K562 (cell line): ENCODE results near the gene ZNF33A. TPM values are rescaled to one million over a fixed set of nuclear protein-coding genes. Genes with fewer than 3 reads are reported as not detected.

ENCODE experiments used
- CCNT2 ChIP-seq: IDR thresholded peaks from 2 replicates; pipeline ENCODE4 v1.6.1; 2011; ENCODE audit warnings: borderline replicate concordance, low read depth, mild to moderate bottlenecking, moderate library complexity, mixed read lengths, low read length; ENCODE audit not compliant: insufficient read length; ENCODE audit errors: extremely low read depth
- DNMT1 ChIP-seq: fragments of 450-650 bp; IDR thresholded peaks from 2 replicates; pipeline ENCODE4 v1.6.1; 2016; ENCODE audit warnings: antibody characterized with exemption, mild to moderate bottlenecking
- FOXJ2 ChIP-seq: fragments of 200-800 bp; sonication (Bioruptor generic); IDR thresholded peaks from 2 replicates; pipeline ENCODE4 v1.6.1; 2016; ENCODE audit warnings: missing genetic modification characterization, missing compliant biosample characterization
- KAT8 ChIP-seq: fragments of 450-650 bp; IDR thresholded peaks from 2 replicates; pipeline ENCODE4 v1.6.1; 2016; ENCODE audit warnings: low read depth, mild to moderate bottlenecking
- KLF10 ChIP-seq: fragments of 250-450 bp; sonication (Bioruptor Pico); IDR thresholded peaks from 2 replicates; pipeline ENCODE4 v1.6.1; 2021; ENCODE audit warnings: matching md5 sums
- L3MBTL2 ChIP-seq: fragments of 450-650 bp; IDR thresholded peaks from 2 replicates; pipeline ENCODE4 v1.6.1; 2016; ENCODE audit warnings: mild to moderate bottlenecking, moderate library complexity
- MAFF ChIP-seq: IDR thresholded peaks from 2 replicates; pipeline ENCODE4 v1.6.1; 2012; ENCODE audit warnings: low read length, improper control_type of control experiment
- MCM2 ChIP-seq: fragments of 450-650 bp; IDR thresholded peaks from 2 replicates; pipeline ENCODE4 v1.6.1; 2017; ENCODE audit warnings: low read depth, mild to moderate bottlenecking
- POLR3G ChIP-seq: IDR thresholded peaks from 2 replicates; pipeline ENCODE4 v1.6.1; 2011; ENCODE audit not compliant: insufficient read length, insufficient replicate concordance; ENCODE audit errors: extremely low read depth
- PREB ChIP-seq: sonication (generic); formaldehyde crosslinking; IDR thresholded peaks from 2 replicates; pipeline ENCODE4 v1.8.1; 2023; ENCODE audit warnings: mild to moderate bottlenecking, missing genetic modification reagents
- RAD51 ChIP-seq: fragments of 450-650 bp; IDR thresholded peaks from 2 replicates; pipeline ENCODE4 v1.7.1; 2016; ENCODE audit warnings: low read depth, mild to moderate bottlenecking, borderline replicate concordance
- RNF219 ChIP-seq: fragments of 250-450 bp; sonication (Bioruptor Pico); IDR thresholded peaks from 2 replicates; pipeline ENCODE4 v1.5.0; 2022; ENCODE audit warnings: mild to moderate bottlenecking
- SAFB2 ChIP-seq: fragments of 200-400 bp; formaldehyde crosslinking; IDR thresholded peaks from 2 replicates; pipeline ENCODE4 v1.6.1; 2018; ENCODE audit warnings: borderline replicate concordance, low read length, low read depth, moderate library complexity; ENCODE audit not compliant: severe bottlenecking
- SIX5 ChIP-seq, 2 experiments: IDR thresholded peaks; 2 replicates each; pipeline ENCODE4 v1.6.1; 2011; ENCODE audit warnings: low read length in 2 of 2, borderline replicate concordance in 1 of 2, low read depth in 1 of 2, mild to moderate bottlenecking in 1 of 2, moderate library complexity in 1 of 2; ENCODE audit not compliant: insufficient read depth in 1 of 2
- ZBTB1 ChIP-seq: sonication (generic); formaldehyde crosslinking; IDR thresholded peaks from 2 replicates; pipeline ENCODE4 v1.8.1; 2023; ENCODE audit warnings: missing genetic modification reagents, low read depth, mild to moderate bottlenecking, borderline replicate concordance
- ZBTB2 ChIP-seq: fragments of 450-650 bp; IDR thresholded peaks from 2 replicates; pipeline ENCODE4 v1.6.1; 2016; ENCODE audit warnings: antibody characterized with exemption
- ZNF23 ChIP-seq: fragments of 250-450 bp; sonication (Bioruptor Pico); IDR thresholded peaks from 2 replicates; pipeline ENCODE4 v1.4.0; 2020; ENCODE audit warnings: mild to moderate bottlenecking
- ZNF282 ChIP-seq: sonication (generic); formaldehyde crosslinking; IDR thresholded peaks from 2 replicates; pipeline ENCODE4 v1.8.1; 2023; ENCODE audit warnings: missing genetic modification reagents
- polyA plus RNA-seq, 8 experiments: library from polyadenylated mRNA; depleted of rRNA in 4 of 8; stranded (reverse) in 5 of 8; unstranded in 3 of 8; fragments of >200 nt; fragmentation: Nextera tagmentation in 2 of 8; fragmentation: Illumina TruSeq in 1 of 8; extraction: Ambion mirVana in 2 of 8; extraction: Trizol in 1 of 8; gene quantifications; 2 replicates each; pipeline versions ENCODE4 v1.2.1 to v1.2.3, GENCODE V29; 2011 to 2014; ENCODE audit warnings: inconsistent platforms in 1 of 8, missing spikeins in 1 of 8
- total RNA-seq, 7 experiments: library from RNA; depleted of rRNA in 6 of 7; stranded (reverse); fragments of >200 nt in 6 of 7; fragmentation: Illumina TruSeq in 2 of 7; extraction: Trizol in 2 of 7; gene quantifications; 2 replicates each; pipeline versions ENCODE4 v1.2.1 to v1.2.3, GENCODE V29; 2011 to 2021; ENCODE audit warnings: low replicate concordance in 1 of 7
- TF ChIP-seq, protein P1 (sequence below), 2 experiments: fragments of 450-650 bp; IDR thresholded peaks; 2 replicates each; pipeline ENCODE4 v1.6.1; 2018; ENCODE audit warnings: mild to moderate bottlenecking in 2 of 2, low read depth in 1 of 2; ENCODE audit not compliant: partially characterized antibody in 2 of 2

ZNF33A gene
- total and polyA plus RNA-seq, 9 of the 15 experiments (the other 6 are each of a cell fraction or from before 2014, with no cell fraction given) = 8.1 to 27.5 (median 16.4) TPM

- TF ChIP-seq PREB (no peak), KAT8 (no peak), RAD51 (no peak), ZBTB1 (CRISPR knock-in tag) (no peak; the same call in 1 of the 2 replicates), SAFB2 (no peak), CCNT2 (no peak), SIX5 (IDR thresholded peaks at IDR 0.05; ENCODE audit: borderline replicate concordance in 1 of 2, insufficient read depth in 1 of 2, low read depth in 1 of 2, low read length in 2 of 2) (peak; percentile 36 to 58; a peak in 3 of 4 replicates), ZNF282 (no peak), MAFF (no peak), POLR3G (no peak), FOXJ2 (tag) (no peak), MCM2 (no peak), KLF10 (no peak), L3MBTL2 (no peak; the same call in 1 of the 2 replicates), RNF219 (no peak), ZNF23 (CRISPR knock-in tag) (no peak), ZBTB2 (peak; percentile 78; the same call in 1 of the 2 replicates), DNMT1 (no peak)
- TF ChIP-seq, protein P1, sequence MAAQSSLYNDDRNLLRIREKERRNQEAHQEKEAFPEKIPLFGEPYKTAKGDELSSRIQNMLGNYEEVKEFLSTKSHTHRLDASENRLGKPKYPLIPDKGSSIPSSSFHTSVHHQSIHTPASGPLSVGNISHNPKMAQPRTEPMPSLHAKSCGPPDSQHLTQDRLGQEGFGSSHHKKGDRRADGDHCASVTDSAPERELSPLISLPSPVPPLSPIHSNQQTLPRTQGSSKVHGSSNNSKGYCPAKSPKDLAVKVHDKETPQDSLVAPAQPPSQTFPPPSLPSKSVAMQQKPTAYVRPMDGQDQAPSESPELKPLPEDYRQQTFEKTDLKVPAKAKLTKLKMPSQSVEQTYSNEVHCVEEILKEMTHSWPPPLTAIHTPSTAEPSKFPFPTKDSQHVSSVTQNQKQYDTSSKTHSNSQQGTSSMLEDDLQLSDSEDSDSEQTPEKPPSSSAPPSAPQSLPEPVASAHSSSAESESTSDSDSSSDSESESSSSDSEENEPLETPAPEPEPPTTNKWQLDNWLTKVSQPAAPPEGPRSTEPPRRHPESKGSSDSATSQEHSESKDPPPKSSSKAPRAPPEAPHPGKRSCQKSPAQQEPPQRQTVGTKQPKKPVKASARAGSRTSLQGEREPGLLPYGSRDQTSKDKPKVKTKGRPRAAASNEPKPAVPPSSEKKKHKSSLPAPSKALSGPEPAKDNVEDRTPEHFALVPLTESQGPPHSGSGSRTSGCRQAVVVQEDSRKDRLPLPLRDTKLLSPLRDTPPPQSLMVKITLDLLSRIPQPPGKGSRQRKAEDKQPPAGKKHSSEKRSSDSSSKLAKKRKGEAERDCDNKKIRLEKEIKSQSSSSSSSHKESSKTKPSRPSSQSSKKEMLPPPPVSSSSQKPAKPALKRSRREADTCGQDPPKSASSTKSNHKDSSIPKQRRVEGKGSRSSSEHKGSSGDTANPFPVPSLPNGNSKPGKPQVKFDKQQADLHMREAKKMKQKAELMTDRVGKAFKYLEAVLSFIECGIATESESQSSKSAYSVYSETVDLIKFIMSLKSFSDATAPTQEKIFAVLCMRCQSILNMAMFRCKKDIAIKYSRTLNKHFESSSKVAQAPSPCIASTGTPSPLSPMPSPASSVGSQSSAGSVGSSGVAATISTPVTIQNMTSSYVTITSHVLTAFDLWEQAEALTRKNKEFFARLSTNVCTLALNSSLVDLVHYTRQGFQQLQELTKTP (IDR thresholded peaks at IDR 0.05; ENCODE audit: low read depth in 1 of 2, partially characterized antibody in 2 of 2) = peak in 1 of 2 experiments; percentile 74
These were observed at the start of gene ZNF33A (continued) for GRCh38 chr10:38010119-38010903.
